ENCODE data around the gene COL25A1.

Gene COL25A1

DNA sequence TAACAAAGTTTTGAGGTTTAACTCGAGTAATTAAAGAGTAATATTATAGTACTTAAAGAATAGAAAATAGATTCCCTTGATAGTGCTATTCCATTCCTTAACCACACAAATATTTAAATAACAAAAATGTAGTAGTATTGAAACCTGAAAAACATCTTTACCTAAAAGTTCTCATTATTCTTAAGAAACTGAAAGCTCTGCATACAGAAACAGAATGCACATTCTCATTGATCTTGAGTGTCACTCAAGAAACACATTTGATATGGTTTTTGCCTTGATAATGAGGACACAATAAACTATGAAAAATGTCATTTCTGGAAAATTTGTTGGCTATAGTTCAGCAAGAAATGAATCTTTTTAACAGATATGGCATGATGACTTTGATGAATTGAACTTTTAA is 268.5 kb downstream of the COL25A1 start:
- no peak for DNase-seq (ENCODE audit: low read depth)
- no peak overlapping the region for H3K4me3 ChIP-seq (ENCODE audit: control insufficient read depth, low read depth, low read length)
- TF ChIP-seq, protein P1, sequence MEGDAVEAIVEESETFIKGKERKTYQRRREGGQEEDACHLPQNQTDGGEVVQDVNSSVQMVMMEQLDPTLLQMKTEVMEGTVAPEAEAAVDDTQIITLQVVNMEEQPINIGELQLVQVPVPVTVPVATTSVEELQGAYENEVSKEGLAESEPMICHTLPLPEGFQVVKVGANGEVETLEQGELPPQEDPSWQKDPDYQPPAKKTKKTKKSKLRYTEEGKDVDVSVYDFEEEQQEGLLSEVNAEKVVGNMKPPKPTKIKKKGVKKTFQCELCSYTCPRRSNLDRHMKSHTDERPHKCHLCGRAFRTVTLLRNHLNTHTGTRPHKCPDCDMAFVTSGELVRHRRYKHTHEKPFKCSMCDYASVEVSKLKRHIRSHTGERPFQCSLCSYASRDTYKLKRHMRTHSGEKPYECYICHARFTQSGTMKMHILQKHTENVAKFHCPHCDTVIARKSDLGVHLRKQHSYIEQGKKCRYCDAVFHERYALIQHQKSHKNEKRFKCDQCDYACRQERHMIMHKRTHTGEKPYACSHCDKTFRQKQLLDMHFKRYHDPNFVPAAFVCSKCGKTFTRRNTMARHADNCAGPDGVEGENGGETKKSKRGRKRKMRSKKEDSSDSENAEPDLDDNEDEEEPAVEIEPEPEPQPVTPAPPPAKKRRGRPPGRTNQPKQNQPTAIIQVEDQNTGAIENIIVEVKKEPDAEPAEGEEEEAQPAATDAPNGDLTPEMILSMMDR (IDR thresholded peaks at IDR 0.05; ENCODE audit: control insufficient read depth, insufficient read depth, low read depth, low read length, missing control alignments): no peak

DNA sequence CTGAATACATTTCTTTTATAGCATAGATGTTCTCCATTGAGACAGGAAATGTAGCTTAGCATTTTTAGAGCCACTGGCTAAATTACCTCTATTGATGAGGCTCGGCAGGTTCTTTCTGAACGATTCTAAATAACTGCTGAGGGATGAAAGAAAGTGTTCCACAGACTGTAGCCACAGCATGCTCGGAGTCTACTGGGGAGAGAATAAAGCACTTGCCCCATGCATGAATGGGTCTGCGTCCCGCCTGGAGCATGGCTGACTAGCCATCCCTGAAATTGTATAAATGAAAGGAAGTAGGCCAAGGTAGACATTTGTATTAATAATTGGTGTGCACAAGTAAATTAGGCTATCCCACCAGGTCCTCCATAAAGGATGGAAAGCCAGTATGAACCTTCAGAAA is 269.8 kb downstream of the COL25A1 start:
- H3K4me3 ChIP-seq (ENCODE audit: control insufficient read depth, low read depth, low read length): no peak overlapping the region
- TF ChIP-seq, protein P1 (IDR thresholded peaks at IDR 0.05; ENCODE audit: control insufficient read depth, insufficient read depth, low read depth, low read length, missing control alignments): no peak
- DNase-seq (ENCODE audit: low read depth): no peak

DNA sequence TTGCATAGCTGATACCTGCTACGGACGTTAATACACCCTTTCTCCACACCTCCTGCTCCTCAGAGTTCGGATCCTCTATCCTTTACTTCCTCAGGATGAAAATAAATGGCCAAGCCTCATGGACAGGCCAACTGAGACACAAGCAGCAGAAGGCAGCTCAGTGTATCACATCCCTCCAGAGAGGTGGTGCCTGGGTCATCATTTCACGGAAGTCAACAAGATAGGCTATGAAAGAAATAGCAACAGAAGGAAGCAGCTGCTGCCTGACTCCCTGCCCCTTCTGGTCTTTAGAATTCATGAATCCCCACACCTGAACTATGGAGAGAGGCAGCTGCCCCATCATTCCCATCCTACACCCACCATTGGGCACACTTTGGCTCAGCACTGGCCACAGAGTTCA is 272.5 kb downstream of the COL25A1 start:
- no peak for DNase-seq (ENCODE audit: low read depth)
- H3K4me3 ChIP-seq (ENCODE audit: control insufficient read depth, low read depth, low read length): no peak overlapping the region
- TF ChIP-seq, protein P1 (IDR thresholded peaks at IDR 0.05; ENCODE audit: control insufficient read depth, insufficient read depth, low read depth, low read length, missing control alignments): no peak

DNA sequence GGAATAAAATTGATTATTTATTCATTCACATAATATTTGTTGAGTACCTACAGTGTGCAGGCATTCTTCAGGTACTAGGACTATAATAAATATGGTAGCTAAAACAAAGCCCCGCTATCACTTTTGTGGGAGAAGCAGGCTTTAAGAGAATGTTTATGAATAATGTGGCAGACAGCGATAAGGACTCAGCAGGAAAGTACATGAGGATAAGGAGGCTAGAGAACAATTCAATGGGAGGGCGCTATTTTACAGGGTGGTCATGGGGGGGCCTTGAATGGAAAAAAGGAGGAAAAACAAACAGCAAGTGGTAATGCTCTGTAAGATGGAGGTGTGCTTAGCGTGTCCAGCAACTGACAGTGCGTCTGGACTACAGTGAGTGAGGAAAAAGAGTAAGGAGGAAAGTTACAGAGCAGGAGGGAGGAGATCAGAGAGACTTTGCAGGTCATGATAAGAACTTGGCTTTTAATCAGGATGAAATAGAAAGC is 275.4 kb downstream of the COL25A1 start:
- no peak for DNase-seq (ENCODE audit: low read depth)
- no peak overlapping the region for H3K4me3 ChIP-seq (ENCODE audit: control insufficient read depth, low read depth, low read length)

DNA sequence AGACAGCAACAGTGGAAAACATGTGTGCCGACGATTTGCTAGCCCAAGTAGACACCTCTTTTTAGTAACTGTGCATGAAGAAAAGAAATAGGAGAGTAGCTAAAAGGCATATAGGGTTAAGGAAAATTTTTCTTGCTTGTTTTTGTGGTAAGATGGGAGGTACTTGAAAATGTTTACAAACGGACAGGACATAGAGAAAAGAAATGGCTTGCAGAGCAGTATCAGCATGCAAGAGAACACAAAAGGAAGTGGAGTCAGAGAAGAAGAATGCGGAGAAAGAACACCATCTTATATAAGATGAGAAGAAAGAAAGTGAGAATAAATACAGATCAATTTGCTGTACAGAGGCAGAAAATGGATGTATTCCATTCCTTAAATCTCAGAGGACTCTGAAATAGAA is 275.9 kb downstream of the COL25A1 start:
- H3K4me3 ChIP-seq (ENCODE audit: control insufficient read depth, low read depth, low read length): no peak overlapping the region
- TF ChIP-seq, protein P1 (IDR thresholded peaks at IDR 0.05; ENCODE audit: control insufficient read depth, insufficient read depth, low read depth, low read length, missing control alignments): no peak
- no peak for DNase-seq (ENCODE audit: low read depth)

More for the DNA sequence above, 275.4 kb downstream of the COL25A1 start:
- TF ChIP-seq, protein P1 (IDR thresholded peaks at IDR 0.05; ENCODE audit: control insufficient read depth, insufficient read depth, low read depth, low read length, missing control alignments): no peak

DNA sequence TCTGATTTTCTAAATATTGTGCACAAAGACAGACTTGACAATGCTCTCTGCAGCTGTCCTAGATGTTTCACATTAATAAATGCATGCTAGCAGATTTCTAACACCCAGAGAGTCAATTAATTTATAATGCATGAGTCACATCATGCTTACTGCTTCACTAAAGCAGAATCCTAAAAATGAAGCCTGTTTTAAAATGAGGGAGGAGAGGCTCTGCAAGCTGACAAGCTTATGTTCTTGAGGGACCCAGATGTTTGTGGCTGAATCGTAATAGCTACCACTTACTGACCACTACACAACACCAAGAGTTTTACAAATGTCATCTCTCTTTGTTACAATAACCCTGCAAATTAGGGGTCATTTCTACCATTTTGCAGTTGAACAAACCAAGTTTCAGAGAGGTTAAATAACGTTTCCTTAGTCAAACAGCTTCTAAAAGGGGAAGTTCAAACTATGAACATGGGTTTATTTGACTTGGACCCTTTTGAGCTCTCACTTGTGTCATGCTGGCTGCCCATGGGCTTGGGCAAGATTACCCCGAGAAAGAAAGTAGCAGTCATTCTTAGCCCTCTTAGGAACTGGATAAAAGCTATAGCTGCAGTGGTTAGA is 276.9 kb downstream of the COL25A1 start:
- no peak overlapping the region for H3K4me3 ChIP-seq (ENCODE audit: control insufficient read depth, low read depth, low read length)
- TF ChIP-seq, protein P1 (IDR thresholded peaks at IDR 0.05; ENCODE audit: control insufficient read depth, insufficient read depth, low read depth, low read length, missing control alignments): no peak
- DNase-seq (ENCODE audit: low read depth): no peak

Measured in AG09309 (cell line).